Stimulated activated CD8-positive, alpha-beta memory T cell treated with anti-CD3 and anti-CD28 coated beads, Interleukin-12 subunit alpha, Interleukin-12 subunit beta, amount 100 ng/mL, for 24 hours (primary cell): ENCODE data around the gene NSUN6.
"Not testable (repeated sequence)": the region's sequence is repeated elsewhere in the genome, so short reads cannot be mapped to it uniquely, and the experiment has no call there.

Source experiments
- DNase-seq: peaks from one replicate; pipeline ENCODE4 v3.0.0-alpha.2; 2020; ENCODE audit errors: extremely low read depth

Gene NSUN6

DNA sequence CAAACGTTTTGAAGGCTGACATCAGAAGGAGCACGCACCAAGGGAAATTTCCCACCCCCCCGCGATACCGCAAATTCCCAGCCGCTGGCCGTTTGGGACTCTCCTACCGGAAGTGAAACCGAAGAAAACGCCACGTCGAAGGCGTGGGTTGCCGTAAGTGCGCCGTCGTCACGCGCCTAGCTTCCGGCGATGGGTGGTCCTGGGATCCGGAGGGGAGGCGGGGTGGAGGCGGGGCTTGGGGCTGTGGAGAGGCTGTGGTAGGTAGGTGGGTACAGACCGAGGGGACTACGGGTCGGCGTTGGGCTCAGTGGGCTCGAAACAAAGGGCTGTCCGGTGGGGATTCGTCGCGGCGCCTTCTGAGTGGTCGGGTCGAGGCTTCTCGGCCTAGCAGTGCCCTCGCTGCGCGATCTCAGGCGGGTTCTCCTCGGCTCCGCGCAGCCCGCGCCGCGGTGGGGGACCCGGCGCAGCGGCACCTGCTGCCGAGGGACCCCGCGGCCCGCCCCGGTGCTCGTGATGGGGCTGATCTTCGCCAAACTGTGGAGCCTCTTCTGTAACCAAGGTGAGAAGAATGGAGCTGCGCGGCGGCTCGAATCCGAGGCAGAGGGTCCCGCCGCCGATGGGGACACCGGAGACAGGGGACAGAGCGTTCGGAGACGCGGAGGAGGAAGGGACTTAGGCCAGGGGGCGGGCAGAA is 7.9 kb upstream of the NSUN6 start, which contains the start of gene ARL5B:
Gene ARL5B (plus strand): TSS at position 307 of the 694 bp plus-strand sequence. CDS start 207 bp downstream, at position 514.
- peak; percentile 96 for DNase-seq

DNA sequence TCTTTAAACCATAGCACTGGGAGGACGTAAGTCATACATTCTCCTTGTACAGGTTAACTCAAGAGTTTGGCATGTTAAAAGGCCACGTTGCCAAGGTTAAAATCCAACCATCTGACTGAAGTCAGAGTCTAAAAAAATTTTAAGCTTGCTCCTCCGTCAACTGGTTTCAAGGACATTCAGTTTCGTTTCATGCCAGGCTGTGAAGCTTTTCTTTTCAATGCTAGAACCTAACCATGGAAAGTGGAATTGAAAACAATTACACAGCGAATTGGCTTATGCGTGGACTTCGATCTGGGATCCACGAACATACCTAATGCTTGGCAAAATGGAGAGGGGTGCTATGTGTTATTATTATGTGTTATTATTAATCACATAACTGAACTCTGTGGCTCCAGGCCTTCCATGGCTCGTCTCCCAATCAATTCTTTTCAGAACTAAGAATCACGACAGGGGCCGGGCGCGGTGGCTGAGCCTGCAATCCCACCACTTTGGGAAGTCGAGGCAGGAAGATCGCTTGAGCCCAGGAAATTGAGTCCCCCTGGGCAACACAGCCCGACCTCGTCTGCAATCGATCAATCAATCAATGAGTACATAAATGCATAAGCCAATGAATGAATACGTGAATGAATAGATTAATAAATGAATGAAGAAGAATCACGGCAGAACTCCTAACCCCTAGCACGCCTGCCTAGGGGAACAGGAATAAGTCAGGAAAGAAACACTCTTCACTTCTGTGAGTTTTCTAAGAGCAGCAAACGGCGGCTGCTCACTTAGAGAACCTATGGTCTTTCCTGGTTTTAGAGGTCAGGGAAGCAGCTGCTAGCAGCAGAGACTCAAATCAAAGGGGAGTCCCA is 7.1 kb upstream of the NSUN6 start:
- DNase-seq, result no peak

DNA sequence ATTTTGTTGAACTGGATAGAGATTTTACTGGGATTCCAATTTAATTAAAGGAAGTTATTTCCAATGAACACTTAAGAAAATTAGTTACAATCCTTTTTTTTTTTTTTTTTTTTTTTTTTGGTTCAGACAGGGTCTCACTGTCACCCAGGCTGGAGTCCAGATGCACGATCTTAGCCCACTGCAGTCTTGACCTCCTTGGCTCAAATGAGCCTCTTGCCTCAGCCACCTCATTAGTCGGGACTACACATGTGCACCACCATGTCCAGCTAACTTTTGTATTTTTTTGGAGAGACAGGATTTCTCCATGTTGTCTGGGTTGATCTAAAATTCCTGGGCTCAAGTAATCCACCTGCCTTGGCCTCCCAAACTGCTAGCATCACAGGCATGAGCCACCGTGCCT is 5.3 kb upstream of the NSUN6 start:
- DNase-seq, result no peak

DNA sequence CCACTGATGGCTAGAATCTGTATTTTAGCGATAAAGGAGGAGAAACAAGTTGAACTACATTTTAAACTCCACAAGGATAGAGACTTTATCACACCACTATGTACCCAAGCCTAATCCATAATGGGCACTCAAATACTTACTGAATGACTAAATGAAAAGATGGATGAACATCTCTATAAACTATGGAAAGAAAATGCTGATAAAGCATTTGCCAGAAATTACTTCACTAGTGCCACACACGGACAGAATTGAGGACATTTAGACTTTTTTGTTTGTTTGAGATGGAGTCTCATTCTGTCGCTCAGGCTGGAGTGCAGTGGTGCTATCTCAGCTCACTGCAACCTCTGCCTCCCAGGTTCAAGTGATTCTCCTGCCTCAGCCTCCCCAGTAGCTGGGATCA is 1.7 kb upstream of the NSUN6 start:
- no peak for DNase-seq

DNA sequence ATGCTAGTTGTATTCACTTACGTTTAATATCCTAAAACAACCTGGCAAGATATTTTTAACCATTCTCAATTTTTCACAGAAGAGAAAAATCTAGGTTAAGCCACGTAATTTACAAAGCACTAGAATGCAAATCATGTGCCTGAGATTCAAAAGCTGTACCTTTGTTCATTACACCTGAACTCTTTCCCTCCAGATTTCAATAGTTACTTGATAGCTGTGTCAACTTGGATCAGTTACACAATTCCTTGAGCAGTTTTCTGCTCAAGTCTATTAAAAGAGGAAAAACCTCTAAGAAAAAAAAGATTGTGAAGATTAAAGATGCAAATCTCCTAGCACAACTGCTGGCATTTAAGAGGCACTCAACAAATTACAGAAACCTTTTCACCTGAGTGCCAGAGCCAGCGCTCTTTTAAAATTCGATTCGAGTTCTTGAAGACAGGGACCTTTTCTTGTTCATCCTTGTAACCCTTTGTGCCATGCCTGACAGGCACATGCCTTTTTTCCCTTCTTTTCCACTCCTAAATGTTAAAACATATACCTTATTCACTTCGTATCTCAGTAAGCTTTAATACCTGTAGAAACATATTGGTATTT is 886 bp downstream of the NSUN6 start:
- no peak for DNase-seq

DNA sequence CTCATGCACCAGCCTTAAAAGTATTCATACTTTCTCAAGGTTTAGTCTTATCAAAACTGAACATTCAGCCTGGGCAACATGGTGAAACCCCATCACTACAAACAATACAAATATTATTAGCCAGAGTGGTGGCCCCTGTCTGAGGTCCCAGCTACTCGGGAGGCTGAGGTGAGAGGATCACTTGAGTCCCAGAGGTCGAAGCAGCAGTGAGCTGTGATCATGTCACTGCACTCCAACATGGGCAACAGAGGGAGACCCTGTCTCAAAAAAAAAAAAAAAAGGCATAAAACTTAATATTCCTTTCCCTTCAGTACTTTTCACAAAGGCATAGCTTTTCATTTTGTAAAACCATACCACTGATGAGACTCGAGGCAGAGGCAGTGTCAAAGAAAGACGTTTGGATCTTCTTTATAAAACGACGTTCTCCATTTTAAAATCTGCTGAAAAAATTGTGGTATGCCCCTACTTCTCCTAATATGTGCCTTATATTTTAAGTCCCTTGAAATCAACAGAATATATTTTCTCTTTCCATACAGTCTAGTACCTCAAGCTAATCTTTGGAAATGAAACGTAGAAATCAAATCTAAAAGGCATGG is 1.9 kb downstream of the NSUN6 start:
- DNase-seq, result no peak

DNA sequence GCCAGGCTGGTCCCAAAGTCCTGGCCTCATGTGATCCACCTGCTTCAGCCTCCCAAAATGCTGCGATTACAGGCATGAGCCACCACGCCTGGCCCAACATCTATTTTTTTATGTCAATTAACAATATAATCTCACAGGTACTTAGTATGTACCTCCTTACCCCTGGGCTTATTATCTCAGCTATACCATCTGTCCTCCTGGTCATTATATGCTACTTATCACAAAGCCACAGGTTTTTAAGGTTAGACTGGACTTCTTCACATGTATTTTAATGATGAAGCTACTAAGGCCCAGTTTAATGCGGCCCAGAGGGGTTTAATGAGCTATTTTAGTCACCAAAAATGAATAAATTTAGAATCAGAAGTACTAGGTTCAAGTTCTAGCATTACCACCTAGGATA is 3.4 kb downstream of the NSUN6 start:
- DNase-seq, result no peak

DNA sequence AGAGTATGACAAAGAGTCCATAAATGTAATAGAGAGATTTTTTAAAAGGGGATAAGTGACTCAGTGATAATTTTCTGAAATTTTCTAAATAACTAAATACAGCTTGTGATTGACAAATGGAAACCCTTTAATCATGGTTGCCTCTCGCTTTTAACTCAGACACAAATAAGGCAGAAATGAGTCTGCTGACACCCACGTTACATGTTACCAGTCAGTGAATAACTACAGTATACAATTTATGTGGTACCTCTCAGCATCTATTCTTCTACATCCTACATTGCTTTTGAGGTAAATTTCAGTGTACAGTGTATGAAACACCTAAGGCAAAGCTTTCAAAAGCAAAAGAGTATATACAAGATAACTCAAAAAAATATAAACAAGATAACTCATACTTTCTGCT is 4.2 kb downstream of the NSUN6 start:
- DNase-seq, result no peak

DNA sequence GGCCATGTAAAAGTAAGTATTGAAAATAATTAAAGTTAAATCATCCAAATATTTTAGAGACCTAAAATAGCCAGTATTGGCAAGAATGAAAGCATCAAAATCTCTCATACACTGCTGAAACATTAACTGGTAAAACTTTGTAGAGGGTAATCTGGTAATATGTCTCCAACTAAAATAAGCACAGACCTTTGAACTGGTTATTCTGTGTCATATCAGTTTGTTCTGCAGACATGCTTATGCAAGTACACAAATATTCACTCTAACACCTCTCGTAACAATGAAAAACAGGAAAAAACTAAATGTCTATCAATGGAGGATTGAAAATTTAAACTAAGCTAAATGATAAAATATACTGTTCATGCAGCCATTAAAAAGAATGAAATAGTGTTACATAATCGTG is 11.7 kb downstream of the NSUN6 start:
- not testable (repeated sequence) for DNase-seq

DNA sequence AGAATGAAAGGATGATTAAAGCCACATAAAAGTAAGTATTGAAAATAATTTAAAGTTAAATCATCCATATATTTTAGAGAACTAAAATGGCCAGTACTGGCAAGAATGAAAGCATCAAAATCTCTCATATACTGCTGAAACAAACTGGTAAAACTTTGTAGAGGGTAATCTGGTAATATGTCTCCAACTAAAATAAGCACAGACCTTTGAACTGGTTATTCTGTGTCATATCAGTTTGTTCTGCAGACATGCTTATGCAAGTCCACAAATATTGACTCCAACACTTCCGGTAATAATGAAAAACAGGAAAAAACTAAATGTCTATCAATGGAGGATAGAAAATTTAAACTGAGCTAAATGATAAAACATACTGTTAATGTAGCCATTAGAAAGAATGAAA is 14.0 kb downstream of the NSUN6 start:
- not testable (repeated sequence) for DNase-seq

DNA sequence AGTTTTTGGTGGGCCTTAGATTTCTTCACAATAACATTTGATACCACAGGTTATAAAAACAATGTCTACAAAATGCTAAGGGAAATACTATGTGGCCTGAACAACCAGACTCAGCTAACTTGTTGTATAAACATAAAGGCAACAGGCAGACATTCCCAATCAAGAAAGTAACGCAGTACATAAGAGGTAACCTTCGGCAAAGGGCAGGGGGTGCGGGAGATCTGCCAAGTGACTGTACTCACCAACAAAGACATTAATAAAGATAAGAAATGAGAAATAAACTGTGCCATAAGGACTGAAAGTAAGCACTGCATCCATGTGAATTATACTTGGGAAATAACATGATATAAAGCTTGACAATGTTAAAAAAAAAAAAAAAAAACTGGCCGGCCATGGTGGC is 15.4 kb downstream of the NSUN6 start:
- DNase-seq, result no peak

DNA sequence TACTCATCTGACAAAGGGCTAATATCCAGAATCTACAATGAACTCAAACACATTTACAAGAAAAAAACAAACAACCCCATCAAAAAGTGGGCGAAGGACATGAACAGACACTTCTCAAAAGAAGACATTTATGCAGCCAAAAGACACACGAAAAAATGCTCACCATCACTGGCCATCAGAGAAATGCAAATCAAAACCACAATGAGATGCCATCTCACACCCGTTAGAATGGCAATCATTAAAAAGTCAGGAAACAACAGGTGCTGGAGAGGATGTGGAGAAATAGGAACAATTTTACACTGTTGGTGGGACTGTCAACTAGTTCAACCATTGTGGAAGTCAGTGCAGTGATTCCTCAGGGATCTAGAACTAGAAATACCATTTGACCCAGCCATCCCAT is 18.9 kb downstream of the NSUN6 start:
- not testable (repeated sequence) for DNase-seq

DNA sequence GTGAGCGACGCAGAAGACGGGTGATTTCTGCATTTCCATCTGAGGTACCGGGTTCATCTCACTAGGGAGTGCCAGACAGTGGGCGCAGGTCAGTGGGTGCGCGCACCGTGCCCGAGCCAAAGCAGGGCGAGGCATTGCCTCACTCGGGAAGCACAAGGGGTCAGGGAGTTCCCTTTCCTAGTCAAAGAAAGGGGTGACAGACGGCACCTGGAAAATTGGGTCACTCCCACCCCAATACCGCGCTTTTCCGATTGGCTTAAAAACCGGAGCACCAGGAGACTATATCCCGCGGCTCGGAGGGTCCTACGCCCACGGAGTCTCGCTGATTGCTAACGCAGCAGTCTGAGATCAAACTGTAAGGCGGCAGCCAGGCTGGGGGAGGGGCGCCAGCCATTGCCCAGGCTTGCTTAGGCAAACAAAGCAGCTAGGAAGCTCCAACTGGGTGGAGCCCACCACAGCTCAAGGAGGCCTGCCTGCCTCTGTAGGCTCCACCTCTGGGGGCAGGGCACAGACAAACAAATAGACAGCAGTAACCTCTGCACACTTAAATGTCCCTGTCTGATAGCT is 23.9 kb downstream of the NSUN6 start:
- peak; percentile 33 for DNase-seq

DNA sequence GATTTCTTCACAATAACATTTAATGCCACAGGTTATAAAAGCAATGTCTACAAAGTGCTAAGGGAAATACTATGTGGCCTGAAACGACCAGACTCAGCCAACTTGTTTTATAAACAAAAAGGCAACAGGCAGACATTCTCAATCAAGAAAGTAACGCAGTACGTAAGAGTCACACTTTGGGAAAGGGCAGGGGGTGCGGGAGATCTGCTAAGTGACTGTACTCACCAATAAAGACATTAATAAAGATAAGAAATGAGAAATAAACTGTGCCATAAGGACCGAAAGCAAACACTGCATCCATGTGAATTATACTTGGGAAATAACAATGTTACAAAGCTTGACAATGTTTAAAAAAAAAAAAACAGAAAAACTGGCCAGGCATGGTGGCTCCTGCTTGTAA is 25.5 kb downstream of the NSUN6 start:
- DNase-seq, result no peak

DNA sequence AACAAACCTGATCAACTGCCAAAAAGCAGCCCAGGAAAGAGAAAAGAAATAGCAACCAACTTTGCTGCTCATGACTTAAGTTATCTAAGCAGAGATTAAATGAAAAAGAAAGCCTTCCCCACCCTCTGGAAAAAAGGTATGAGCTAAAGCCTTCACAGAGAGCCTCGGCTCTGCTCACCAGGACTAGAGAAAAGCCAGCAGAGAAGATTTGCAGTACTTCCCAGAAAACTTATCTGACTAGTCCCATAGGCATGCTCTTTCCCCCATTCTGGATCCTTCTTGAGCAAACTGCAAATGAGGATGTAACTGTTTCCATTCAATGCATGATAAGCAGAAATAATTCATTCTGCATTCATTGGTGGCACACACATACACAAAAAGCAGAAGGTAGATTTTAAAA is 27.7 kb downstream of the NSUN6 start:
- not testable (repeated sequence) for DNase-seq

DNA sequence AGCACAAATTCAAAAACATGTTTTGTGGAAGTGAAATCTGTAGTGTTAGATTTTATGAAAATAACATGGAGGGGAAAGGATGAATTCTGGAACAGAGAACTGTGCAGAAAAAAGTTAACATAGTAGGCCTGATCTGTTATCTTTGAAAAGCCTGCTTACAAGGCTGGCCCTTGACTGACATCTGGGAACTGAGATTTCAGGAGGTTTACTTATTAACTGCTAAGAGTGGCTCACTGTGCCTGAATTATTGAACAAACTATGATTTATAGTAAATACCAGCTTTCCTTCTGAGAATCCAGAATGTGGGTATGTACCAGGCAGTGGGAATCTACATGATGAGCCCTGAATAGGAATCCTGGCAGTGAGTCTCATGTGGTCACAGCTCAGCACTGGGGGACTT is 30.5 kb downstream of the NSUN6 start:
- DNase-seq, result no peak

DNA sequence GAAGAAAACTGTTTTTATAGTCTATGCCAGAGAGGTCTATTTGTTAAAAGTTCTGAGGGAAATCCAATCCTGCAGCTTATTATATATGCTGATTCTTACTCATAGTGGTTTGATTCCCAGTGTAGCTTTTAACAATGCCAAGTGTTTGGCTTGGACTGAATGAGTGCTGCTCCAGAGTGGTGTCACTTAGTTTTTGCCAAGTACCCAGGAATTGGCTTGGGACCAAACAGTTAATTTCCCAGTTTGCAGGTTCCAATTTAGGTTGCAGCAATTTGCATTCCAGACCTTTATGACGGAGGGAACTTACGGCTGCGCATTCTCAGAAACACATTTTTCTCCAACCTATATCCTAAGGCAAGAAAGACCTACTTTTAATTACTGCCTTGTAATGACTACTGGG is 32.4 kb downstream of the NSUN6 start:
- no peak for DNase-seq

DNA sequence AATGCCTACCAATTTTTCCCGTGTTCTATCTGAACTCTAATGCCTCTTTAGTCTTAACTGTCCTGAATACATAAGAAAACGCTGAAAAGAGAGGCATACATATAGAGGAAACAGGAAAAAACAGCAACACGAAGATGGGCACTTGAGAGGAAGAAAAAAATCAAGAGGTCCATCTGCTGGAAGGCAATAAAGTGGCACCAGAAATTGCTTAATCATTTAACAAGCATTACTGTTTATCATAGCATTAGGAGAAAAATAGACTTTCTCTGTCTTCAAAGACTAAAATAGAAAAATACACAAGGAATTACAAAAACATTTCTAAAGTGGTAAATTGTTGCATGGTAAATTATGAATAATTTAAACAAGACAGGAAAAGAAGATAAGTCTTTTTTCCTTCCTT is 35.0 kb downstream of the NSUN6 start:
- DNase-seq, result no peak

DNA sequence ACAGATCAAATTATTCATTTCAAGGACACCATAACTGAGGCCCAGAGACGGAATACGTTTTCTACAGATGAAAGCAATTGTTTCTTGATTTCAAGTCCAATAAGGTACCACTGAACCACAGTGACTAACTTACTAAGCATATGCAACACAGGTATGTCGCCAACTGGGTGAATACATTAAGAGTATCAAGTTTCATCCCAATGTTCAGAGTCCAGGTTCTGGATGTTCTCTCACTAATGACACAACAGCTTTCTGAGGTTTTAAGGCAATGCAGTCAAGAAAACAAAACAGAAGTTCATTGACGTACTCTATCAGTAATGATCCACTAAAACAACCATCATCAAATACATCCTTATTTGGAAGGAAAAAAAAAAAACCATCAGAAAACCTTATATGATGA is 35.8 kb downstream of the NSUN6 start:
- DNase-seq, result no peak

DNA sequence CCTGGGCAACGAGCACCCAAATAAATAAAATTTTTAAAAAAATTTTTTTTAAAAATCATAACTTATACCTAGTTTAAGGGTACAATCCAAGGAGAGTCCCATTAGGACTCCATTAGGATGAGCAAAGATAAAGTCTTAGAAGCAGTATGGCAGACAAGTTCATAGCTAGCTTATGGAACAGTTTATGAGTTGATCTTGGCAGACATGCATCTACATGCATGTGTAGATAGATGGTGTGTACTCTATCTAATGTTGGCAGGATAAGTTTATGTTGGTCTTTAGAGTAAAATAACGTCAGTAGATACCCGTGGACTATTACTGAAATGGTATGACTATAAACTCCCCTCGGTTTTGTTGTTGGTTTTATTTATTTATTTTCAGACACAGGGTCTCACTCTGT is 40.2 kb downstream of the NSUN6 start:
- DNase-seq, result no peak

DNA sequence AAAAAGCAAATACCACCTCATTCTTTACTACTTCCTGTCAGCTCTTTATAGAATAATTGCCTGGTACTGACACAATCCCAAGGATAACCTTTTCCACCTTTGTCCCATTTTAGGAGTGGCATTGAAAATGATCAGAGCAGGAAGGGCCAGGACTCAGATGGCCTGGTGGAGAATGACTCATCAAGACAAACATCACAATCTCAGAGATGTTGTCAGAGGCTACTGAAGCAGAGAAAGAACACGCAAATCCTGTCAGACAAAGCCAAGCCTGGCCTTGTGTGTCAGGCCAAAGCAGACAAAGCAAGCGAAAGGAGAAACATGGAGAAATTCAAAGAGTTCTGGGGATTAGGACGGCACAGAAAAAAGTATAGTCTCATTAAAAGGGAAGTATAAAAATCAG is 40.9 kb downstream of the NSUN6 start:
- no peak for DNase-seq

DNA sequence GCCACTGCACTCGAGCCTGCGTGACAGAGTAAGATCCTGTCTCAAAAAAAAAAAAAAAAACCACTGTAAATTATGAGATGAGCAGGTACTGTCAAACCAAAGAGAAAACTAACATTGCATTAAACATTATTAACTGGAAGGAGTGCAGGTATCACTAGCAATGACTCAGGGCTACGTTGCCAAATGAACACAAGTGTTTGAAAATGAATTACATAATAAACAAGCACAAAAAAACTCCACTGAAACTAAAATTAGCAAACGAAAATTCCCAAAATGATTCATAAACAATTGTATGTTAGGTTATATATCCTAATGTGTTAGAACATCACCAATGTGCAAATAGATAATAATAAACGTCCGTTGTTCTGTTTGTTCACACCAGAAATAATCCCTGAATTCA is 42.8 kb downstream of the NSUN6 start:
- DNase-seq, result no peak
